GM18498 (cell line): ENCODE results near the gene PCYT1B.
"Not testable (repeated sequence)": the region's sequence is repeated elsewhere in the genome, so short reads cannot be mapped to it uniquely, and the experiment has no call there.

Experiments used
- ATAC-seq: cut with Tn5 transposase; IDR thresholded peaks from one replicate; pipeline ENCODE4 v1.9.1; 2021; ENCODE audit warnings: mild to moderate bottlenecking, moderate library complexity; ENCODE audit not compliant: unreplicated experiment

PCYT1B gene

DNA sequence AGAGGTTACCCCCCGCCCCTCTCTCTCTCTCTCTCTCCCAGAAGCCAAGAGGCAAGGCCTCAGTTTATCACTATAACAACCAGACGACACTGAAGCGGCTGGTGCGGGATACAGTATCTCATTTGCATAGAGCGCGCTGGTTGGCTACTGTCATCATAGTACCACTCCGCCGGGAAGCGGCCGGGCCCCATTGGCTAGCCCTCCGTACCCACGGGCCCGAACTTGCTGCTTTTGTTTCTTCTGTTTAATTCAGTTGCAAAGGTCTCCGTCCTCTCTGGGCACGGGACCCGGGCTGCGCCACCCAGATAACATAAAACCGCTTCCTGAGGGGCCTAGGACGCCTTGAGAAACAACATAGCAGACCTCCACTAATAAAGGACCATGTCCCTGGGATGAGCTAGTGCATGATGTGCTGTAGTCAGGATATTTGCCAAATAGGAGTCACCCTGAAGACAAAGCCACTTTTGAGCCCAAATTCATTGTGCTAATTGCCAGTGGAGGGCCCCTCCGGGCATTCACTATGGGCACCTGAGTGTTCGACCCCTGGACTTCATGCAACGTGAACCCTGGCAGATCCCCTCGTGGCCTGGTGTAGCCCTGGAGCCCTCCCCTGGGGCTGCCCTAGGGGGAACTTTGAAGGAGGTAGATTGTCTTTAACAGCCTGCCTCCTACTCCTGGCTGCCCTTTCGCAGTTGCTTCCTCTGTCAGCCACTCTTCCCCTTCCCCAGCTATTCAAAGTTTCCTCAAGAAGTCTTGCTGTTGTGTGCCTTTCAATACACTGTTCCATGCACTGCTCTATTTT, at the start of gene PCYT1B:
TSS of gene PCYT1B (minus strand) at position 91 of the 802 bp plus-strand sequence. CDS start 242 bp downstream, outside the sequence.
- peak; percentile 82 for ATAC-seq

DNA sequence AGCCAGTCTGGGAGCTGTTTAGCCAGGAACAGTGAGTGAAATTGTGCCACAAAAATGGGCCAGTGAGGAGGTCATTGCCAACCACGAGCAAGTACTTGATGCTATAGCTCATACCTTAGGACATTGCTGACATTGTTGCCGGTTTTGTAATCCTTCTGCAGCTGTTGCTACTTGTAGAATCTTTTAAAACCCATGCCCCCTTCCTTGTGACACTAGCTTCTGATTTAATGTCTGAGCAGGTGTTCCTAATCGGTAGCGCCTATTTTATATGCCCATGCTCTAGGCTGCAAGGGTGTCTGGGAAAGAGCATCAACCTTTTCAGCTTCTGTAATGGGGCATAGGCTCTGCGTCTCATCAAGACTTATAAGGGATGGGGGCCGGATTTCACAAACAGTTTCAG, 49.1 kb upstream of the PCYT1B start:
- ATAC-seq = no peak

- ATAC-seq = no peak
Observed at GRCh38 chrX:24694825-24695224, 47.7 kb upstream of the PCYT1B start.

- ATAC-seq = peak; percentile 97
Observed at GRCh38 chrX:24693453-24694202, 46.5 kb upstream of the PCYT1B start, which contains the start of gene POLA1. TSS of gene POLA1 (plus strand) at chrX:24693918. CDS start at chrX:24693962, 44 bp downstream.

- ATAC-seq = no peak
Observed at GRCh38 chrX:24692305-24692704, 45.2 kb upstream of the PCYT1B start.

DNA sequence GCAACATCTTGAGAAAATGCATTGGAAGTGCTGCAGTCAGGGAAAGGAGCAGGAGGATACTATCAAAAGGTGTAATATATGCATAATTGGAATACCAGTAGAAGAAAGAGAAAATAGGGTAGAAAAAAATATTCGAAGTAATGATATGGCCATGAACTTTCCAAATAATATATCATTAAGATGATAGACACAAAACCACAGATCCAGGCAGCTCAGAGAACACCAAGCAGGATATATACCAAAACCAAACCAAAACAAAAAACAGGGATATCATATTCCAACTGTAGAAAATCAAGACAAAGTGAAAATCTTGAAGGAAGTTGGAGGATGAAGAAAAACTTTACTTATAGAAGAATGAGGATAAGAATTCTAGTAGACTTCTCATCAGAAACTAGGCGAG, 36.9 kb upstream of the PCYT1B start:
- no peak for ATAC-seq

DNA sequence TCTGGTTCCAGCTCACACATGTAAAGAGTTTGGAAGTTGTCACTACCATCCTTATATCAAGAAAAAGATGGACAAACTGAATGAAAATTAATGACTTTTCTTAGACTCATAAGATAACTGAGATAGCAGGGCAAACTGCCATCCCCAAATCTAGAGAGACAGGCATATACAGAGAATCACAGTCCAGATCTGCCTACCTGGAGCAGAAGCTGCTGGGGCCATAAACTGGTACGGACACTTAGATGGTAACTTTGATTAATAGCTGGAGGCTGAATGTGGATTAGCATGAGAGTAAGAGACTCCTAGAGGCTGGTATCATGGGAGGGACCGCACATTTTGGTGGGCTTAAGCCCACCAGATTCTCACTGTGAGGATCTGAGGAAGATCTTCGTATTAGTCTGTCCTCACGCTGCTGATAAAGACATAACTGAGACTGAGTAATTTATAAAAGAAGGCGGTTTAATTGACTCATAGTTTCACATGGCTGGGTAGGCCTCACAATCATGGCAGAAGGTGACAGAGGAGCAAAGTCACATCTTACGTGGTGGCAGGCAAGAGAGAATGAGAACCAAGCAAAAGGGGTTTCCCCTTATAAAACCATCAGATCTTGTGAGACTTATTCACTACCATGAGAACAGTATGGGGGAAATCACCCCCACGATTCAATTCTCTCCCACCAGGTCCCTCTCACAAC, 35.7 kb upstream of the PCYT1B start:
- no peak for ATAC-seq

DNA sequence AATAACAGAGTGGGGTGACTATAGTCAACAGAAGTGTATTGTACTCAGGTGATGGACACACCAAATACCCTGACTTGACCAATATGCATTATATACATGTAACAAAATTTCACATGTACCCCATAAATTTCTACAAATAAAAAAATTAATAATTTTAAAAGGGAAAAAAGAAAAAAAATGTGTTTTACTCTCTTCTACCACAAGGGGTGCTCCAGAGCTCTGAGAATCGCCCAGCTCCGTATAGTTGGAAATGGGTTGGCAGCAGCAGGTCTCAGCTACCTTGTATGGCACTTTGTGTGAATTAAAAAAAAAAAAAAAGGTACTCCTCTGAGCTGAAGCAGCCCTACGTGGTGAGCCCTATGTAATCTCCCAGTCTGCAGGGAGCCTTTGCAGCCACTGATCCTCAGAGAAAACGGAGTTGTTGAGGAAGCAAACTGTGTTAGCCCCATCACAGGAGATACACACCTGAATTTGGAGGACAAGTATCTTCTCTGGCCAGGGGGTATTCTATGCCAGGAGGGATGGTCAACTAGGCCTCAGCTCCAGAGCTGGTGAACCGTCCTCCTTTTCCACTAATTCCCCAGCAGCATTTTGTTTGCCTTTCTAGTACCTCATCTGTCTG, 29.4 kb upstream of the PCYT1B start:
- ATAC-seq = no peak

DNA sequence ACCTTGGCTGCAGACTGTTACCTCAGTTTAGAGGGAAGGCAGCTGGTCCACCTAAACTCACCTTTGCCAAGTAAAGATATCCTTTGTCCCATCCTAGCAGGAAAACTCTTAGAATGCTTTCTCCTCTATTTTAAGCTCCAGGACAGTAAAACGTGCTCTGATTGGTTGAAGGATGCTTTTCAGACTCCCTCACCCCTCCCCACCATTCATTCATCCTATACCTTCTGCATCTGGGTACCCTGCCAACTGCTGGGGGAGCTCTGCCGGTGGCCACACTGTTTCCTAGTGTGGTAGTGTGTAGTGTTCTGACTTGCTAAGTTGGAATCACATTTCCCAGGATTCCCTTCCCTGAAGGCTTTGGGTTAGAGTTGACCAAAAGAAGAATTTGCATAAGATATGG, 26.3 kb upstream of the PCYT1B start:
- no peak for ATAC-seq

- no peak for ATAC-seq
Observed at GRCh38 chrX:24672701-24673190, 25.6 kb upstream of the PCYT1B start.

- ATAC-seq = no peak
Observed at GRCh38 chrX:24668111-24668510, 21.0 kb upstream of the PCYT1B start.

- ATAC-seq = no peak
Observed at GRCh38 chrX:24662352-24662751, 15.2 kb upstream of the PCYT1B start.

- no peak for ATAC-seq
Observed at GRCh38 chrX:24661292-24661691, 14.1 kb upstream of the PCYT1B start.

DNA sequence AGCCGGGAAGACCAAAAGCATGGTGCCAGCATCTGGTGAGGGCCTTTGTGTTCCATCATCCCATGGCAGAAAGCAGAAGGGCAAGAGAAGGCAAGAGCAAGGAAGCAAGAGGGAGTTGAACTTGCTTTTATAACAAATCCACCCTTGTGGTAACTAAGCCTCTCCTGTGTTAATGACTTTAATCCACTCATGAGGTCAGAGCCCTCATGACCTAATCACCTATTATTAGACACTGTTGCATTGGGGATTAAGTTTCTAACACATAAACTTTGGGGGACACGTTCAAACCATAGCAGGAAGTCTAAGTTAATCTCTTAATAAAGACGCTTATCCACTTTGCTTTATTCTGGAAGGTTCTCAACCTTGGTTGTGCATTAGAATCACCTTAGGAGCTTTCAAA, 12.5 kb upstream of the PCYT1B start:
- ATAC-seq = no peak

DNA sequence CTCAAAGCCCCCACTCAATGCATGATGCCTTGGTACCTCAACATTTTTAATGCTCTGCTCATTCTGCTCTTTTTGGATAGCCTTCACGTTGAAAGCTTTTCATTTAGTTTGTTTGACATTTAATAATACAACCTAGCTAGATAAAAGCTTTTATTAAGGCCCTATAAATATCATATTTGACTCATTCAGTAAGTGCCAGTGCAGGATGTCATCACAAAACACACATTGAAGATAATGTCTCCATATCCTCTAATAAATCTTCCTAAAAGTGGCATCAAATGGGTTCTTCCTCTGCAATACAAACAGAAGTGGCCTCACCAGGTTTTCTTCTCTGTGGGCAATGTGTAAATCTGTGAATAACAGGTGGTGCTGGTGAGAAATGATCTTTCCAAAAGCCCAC, 12.0 kb upstream of the PCYT1B start:
- no peak for ATAC-seq

GRCh38 chrX:24658421-24658820, 11.3 kb upstream of the PCYT1B start:
- no peak for ATAC-seq

DNA sequence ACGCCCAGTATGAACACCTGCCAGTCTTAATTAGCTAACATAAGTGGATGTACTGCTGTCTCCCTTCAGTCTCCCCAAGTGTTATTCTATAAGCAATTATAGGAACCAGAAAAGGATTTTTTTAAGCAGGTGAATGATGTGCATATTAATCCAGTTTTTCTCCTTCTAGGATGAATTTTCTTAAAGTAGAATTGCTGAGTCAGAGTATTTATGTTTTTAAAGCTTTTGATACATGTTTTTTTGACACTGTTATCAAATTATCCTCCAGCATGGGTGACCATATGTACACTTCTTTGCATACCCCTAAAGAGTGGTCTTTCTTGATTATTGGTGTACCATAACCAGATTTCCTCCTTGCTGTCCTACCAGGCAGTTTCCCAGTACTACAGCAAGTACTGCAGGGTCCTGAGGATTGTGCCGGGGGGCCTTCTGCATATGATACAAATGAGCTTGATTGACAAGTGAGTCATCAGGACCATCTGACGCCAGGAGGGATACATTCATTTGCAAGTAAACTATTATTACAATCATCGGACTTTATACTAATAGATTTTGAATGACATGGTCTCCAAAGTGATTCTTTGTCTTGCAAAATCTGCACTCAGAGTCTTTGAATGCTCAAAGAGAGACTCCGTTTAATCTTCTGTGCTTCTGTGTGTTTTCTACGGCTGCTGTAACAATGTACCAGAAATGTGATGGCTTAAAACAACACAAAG, 10.7 kb upstream of the PCYT1B start:
- ATAC-seq = no peak

DNA sequence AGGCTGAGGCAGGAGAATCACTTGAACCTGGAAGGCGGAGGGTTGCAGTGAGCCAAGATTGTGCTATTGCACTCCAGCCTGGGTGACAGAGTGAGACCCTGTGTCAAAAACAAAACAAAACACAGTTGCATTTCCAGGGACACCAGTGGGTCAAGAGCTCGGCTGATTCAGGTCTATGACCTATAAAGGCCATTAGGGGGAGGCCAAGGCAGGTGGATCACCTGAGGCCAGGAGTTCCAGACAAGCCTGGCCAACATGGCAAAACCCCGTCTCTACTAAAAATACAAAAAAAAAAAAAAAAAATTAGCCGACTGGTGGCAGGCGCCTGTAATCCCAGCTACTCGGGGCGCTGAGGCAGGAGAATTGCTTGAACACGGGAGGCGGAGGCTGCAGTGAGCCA, 8.5 kb upstream of the PCYT1B start:
- ATAC-seq = not testable (repeated sequence)

GRCh38 chrX:24651783-24652182, 4.6 kb upstream of the PCYT1B start:
- ATAC-seq = no peak

- ATAC-seq = no peak
Observed at GRCh38 chrX:24648495-24648894, 1.3 kb upstream of the PCYT1B start.
